Activated naive CD8-positive, alpha-beta T cell treated with anti-CD3 and anti-CD28 coated beads, Interleukin-2, amount 10 ng/mL, durations not matched to agents 7 days and 5 days (primary cell): ENCODE results near the gene MAGIX. TPM values are rescaled to one million over a fixed set of nuclear protein-coding genes. Genes with fewer than 3 reads are reported as not detected.

ENCODE experiments used
- ATAC-seq: fragments of 150-1000 bp; cut with Tn5 transposase; one replicate; pipeline ENCODE4 v1.10.0; 2021; ENCODE audit warnings: low read depth, moderate library complexity
- POLR2A ChIA-PET: fragments of 350-600 bp; sonication (Branson Sonifier 250); formaldehyde crosslinking; loops from one replicate; lab custom pipeline; 2021; ENCODE audit warnings: antibody characterized with exemption; lab: Charles Lee
- DNase-seq: peaks from one replicate; pipeline ENCODE4 v3.0.0; 2021
- H3K27ac Mint-ChIP-seq: one replicate; pipeline ENCODE4 v1.8.0; 2022; ENCODE audit warnings: mild to moderate bottlenecking, mixed read lengths
- H3K27me3 Mint-ChIP-seq: one replicate; pipeline ENCODE4 v1.8.0; 2022; ENCODE audit warnings: mild to moderate bottlenecking, moderate library complexity, mixed read lengths
- H3K36me3 Mint-ChIP-seq: one replicate; pipeline ENCODE4 v1.8.0; 2021; ENCODE audit warnings: mild to moderate bottlenecking, mixed read lengths
- H3K4me1 Mint-ChIP-seq: one replicate; pipeline ENCODE4 v1.8.0; 2021; ENCODE audit warnings: mixed read lengths
- H3K4me3 Mint-ChIP-seq: one replicate; pipeline ENCODE4 v1.8.0; 2022; ENCODE audit warnings: mild to moderate bottlenecking, moderate library complexity, mixed read lengths
- H3K9me3 Mint-ChIP-seq: one replicate; pipeline ENCODE4 v1.8.0; 2021; ENCODE audit warnings: mixed read lengths
- total RNA-seq, 2 experiments: library from RNA; stranded (reverse); gene quantifications; one replicate each; pipeline ENCODE4 v1.2.3, GENCODE V29; 2021

MAGIX gene
- total RNA-seq, 2 experiments from 2014 or later, result 0.91 to 1.1 TPM

DNA sequence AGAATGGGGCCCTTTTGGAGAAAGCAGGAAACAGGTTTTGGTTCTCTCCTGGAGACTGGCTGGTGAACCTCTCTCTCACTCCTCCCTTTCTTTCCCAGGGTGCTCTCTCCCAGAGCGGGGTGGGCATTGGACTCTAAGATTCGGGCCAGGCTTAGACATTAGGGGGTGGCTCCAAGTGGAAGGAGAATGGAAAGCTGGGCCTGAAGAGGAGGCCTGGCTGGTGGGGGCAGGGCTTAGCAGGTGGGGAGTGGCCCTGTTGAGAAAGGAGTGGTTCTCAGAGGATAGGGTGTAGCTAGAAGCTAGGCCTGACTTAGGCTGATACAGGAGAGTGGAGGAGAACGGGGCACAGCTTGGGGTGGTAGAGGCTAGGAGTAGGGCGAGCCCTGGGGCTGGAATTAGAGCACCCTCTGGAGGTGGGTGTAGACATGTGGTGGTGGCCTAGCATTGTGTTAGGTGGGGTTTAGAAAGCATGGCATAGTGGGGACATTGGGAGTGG, 14.8 kb downstream of the MAGIX start:
- POLR2A ChIA-PET, result no interaction called here

DNA sequence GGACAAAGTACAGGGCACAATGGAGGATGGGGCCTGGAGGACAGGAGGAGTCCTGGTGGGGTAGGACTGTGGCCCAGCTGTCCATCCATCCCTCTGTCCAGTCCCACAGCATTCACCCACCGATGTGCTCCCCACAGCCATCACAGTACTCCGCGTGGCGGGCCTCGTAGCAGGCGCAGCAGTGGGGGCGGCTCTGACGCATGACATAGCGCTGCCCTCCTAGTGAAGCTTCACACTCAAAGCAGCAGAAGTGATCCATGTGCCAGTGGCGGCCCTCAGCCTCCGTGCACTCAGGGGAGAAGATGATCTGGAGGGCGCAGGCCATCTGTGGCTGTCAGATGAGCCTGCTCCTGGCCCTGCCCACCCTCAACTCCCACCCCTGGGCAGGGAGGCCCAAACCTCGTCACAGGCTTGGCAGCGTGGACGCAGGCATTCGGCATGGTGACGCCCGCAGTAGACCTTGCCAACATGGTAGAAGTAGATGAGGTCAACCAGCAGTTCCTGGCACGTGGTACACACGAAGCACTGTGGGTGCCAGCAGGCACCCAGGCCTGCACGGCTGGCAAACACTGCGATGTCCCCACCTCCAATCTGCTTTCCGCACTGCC, 15.4 kb downstream of the MAGIX start:
- POLR2A ChIA-PET, result no interaction called here
- ATAC-seq (no peak), DNase-seq (peak; percentile 4)
- Mint-ChIP-seq H3K27me3 (no peaks in the 10 kb centered on the region), H3K9me3 (no peaks in the 10 kb centered on the region), H3K4me1 (peaks cover 12% of the 10 kb centered on the region), H3K27ac (no peak overlapping the region), H3K36me3 (peaks cover 26% of the 10 kb centered on the region), H3K4me3 (no peak overlapping the region)

More for the DNA sequence above, 14.8 kb downstream of the MAGIX start:
- H3K27ac Mint-ChIP-seq, result peak overlapping the region; percentile 64
- no peaks in the 10 kb centered on the region for H3K9me3 Mint-ChIP-seq
- no peak overlapping the region for H3K4me3 Mint-ChIP-seq
- peaks cover 15% of the 10 kb centered on the region for H3K4me1 Mint-ChIP-seq
- ATAC-seq (peak; percentile 50), DNase-seq (no peak)
- peaks cover 23% of the 10 kb centered on the region for H3K36me3 Mint-ChIP-seq
- H3K27me3 Mint-ChIP-seq, result no peaks in the 10 kb centered on the region

DNA sequence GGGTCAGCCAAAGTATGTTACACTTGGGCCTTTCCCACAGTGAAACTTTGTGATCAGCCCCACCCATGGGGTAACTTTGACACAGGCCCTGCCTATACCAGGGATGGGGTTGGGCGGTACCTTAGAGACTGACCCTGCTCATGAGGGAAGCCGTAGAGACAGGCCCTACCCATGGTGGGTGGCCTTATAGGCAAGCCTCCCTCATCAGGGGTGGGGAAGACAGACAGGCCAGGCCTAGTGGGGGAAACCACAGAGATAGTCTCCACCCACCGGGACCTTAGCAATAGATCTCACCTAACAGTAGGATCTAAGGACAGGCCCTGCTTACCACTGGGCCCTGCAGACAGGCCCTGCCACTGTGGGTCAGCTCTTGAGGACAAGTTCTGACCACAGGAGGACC, 16.0 kb downstream of the MAGIX start:
- no peaks in the 10 kb centered on the region for H3K27me3 Mint-ChIP-seq
- no peak for ATAC-seq
- POLR2A ChIA-PET, result no interaction called here
- peaks cover 9% of the 10 kb centered on the region for H3K4me1 Mint-ChIP-seq
- no peak overlapping the region for H3K27ac Mint-ChIP-seq
- H3K4me3 Mint-ChIP-seq, result no peak overlapping the region
- peaks cover 26% of the 10 kb centered on the region for H3K36me3 Mint-ChIP-seq
- DNase-seq, result no peak
- no peaks in the 10 kb centered on the region for H3K9me3 Mint-ChIP-seq

DNA sequence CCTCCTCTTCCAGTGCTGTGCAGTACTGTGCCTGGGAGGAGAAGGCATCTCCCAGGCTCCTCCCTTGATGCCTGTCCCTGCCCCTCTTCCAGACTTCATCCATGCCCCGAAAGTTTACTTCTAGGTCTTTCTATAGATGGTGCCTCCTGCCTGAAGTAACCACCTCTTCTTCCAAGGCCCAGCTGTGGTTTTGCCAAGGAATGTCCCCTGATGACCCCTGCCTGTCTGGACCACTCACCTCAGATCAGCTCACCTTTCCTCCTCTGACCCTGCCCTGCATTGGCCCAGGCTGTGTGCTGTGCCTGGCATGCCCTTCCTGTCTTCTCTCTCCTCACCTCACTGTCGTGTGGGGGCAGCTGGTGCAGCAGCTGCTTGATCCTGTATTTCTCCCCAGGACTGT, 16.8 kb downstream of the MAGIX start:
- Mint-ChIP-seq H3K9me3 (no peaks in the 10 kb centered on the region), H3K27me3 (no peaks in the 10 kb centered on the region), H3K36me3 (peaks cover 26% of the 10 kb centered on the region), H3K4me3 (no peak overlapping the region), H3K27ac (peak overlapping the region; percentile 40), H3K4me1 (peaks cover 15% of the 10 kb centered on the region)
- ATAC-seq (no peak), DNase-seq (no peak)
- POLR2A ChIA-PET, result interaction anchor here (1.1 kb wide), 1 partner anchor 13 kb away, joined by 3 read pairs; no protein-coding TSS in a partner anchor

DNA sequence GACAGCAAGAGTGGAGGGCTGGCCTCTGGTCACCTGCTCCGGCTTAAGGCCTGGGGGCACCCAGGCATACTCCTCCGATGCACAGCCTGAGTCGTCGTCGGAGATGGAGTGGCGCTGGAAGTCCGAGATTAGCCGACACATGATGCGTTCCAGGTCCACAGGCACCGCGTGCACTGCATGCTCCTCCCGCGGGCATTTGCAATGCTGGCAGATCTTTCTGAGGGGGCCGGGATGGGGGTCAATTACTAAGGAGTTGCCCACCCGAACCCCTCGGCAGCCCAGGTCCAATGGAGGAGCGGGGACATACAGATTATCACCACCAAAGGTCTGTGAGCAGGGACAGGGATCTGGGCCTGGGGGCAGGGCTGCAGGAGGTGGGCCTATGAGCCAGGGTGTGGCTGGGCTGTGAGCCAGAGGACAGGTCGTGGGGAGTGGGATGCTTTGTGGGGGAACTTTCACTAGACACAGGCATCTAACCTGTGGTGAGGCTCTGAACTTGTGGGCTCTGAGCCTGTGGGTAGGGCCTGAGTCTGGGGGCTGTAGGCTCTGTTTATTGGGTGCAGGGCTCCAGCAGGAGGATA, 21.2 kb downstream of the MAGIX start:
- DNase-seq, result no peak
- H3K27ac Mint-ChIP-seq, result no peak overlapping the region
- peak overlapping the region; percentile 93 for H3K4me3 Mint-ChIP-seq
- no peaks in the 10 kb centered on the region for H3K27me3 Mint-ChIP-seq
- no peak for ATAC-seq
- POLR2A ChIA-PET, result interaction anchor here (1.6 kb wide), 1 partner anchor 17 kb away, joined by 6 read pairs; no protein-coding TSS in a partner anchor
- H3K36me3 Mint-ChIP-seq, result peaks cover 12% of the 10 kb centered on the region
- no peaks in the 10 kb centered on the region for H3K9me3 Mint-ChIP-seq
- peaks cover 14% of the 10 kb centered on the region for H3K4me1 Mint-ChIP-seq

DNA sequence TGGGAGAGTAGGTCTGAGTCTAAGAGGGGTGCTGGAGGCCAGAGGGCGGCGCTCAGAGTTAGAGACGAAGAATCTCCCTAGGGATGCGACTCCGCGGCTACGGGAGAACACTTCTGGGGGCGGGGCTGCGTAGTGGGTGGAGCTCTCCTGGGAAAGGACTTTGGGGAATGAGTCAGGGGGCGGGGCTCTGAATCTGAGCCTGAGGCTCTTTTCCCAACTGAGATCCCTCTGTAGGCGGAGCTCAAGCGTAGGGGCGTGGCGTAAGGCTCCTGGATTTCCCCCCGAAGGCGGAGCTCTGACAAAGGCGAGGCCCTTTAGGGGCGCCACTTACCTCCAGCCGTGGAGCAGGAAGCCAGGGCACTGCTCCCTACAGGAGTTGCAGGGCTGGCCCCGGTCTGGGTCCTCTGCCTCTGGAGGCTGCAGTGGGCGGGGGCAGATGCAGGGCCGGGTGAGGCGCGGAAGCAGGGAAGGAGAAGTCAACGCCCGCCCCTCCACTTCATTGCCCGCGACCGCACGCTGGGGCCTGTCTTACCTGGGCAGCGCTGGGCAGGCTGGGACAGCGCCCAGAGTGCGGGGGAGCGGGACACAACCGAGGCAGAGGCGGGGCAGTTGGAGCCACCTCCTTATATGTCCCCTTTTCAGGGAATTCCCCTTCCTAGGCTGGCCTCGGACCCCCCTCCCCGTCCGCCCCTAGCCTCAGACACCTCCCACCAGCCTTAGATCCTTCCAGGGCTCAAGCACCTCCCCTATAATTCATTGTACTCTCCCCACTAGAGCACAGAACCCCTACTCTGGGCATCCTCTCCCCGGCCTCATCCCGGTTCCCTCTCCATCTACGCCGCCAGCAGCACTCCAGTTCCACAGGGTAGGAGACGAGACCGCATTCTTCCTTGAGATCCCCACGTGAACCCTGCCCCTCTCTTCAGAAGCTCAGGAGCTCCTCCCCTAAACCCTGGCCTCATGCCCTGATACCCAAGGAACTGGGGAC, 22.0 kb downstream of the MAGIX start:
- ATAC-seq (peak; percentile 60), DNase-seq (peak; percentile 34)
- Mint-ChIP-seq H3K4me3 (peak overlapping the region; percentile 93), H3K4me1 (peaks cover 16% of the 10 kb centered on the region), H3K27ac (peak overlapping the region; percentile 88), H3K36me3 (peaks cover 12% of the 10 kb centered on the region), H3K27me3 (no peaks in the 10 kb centered on the region), H3K9me3 (no peaks in the 10 kb centered on the region)
- POLR2A ChIA-PET, result interaction anchor here (1.4 to 1.6 kb wide), 2 partner anchors 13 to 18 kb away, joined by 4 to 6 read pairs; no protein-coding TSS in a partner anchor

DNA sequence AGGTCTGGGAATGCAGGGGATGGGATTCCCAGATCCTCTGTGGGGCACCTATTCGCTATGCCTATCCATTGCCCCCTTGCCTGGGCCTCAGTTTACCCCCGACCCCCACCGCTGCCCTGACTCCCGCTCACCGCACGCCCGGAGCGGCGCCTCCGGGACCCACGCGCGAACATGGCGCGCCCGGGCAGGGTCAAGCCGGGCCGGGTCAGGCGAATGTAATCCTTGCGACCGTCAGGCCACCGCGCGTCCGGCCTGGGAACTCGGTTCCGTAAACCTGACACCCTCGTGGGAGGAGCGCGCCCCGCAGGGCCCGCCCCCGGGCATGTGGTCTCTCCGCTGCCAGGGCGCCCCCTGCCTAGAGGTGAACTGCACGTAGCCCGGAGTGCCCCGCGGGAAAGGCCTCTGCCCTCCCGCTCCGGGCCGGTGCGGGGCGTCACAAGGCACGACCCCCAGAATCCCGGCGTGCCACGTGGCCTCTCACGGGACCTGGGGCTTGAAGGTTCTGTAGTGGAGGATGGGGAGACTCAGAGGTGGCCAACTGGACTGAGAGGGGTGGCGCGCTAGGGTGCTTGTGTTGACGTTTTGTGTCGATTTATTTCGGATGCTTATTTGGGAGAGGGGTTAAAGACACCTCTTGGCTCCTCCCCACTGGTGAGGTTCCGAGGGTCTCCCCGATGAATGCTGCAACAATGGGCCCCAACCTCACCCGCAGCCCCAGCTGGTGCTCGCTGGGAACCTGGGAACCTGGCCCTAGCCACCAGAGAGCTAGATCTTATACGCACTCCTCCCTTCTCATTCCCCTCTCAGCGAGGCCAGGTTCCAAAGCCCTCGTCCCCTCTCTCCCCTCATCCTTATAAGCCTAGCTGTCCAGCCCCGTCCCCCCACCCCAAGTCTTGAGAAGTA, 23.8 kb downstream of the MAGIX start, which contains the start of gene PRICKLE3:
PRICKLE3 (minus strand) TSS at position 249 of the 903 bp plus-strand sequence; CDS start at position 173, 76 bp downstream.
- Mint-ChIP-seq H3K27ac (peak within 1 kb of the TSS; percentile 88), H3K4me3 (peak within 1 kb of the TSS; percentile 93), H3K9me3 (no peaks in the 10 kb centered on the region), H3K4me1 (peaks cover 20% of the 10 kb centered on the region), H3K27me3 (no peaks in the 10 kb centered on the region), H3K36me3 (peaks cover 6% of the 10 kb centered on the region)
- peak; percentile 11 for ATAC-seq
- DNase-seq, result peak; percentile 81
- POLR2A ChIA-PET, result interaction anchor here (0.6 to 1.4 kb wide), 2 partner anchors 15 to 156 kb away, joined by 3 to 4 read pairs; no protein-coding TSS in a partner anchor

DNA sequence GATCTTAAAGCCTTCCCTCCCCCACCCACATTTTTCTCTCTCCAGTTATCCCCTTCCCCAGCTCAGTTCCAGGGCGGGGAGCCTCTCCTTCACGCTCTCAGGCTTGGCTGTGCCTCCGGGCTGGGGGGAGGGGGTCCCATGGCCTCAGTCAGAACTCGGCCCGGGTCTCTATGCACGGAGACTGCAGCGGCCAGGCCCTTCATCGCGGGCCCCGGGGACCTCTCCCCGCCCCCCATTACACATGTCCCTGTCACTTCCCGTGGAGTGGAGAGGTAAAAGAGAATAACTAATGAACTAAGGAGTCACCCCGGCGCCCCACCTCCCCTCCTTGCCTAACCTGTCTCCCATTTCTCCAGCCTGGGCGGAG, 24.5 kb downstream of the MAGIX start:
- Mint-ChIP-seq H3K27ac (no peak overlapping the region), H3K4me1 (peaks cover 21% of the 10 kb centered on the region), H3K9me3 (no peaks in the 10 kb centered on the region), H3K4me3 (peak overlapping the region; percentile 93), H3K36me3 (peaks cover 6% of the 10 kb centered on the region), H3K27me3 (no peaks in the 10 kb centered on the region)
- POLR2A ChIA-PET, result no interaction called here
- ATAC-seq (no peak), DNase-seq (no peak)

DNA sequence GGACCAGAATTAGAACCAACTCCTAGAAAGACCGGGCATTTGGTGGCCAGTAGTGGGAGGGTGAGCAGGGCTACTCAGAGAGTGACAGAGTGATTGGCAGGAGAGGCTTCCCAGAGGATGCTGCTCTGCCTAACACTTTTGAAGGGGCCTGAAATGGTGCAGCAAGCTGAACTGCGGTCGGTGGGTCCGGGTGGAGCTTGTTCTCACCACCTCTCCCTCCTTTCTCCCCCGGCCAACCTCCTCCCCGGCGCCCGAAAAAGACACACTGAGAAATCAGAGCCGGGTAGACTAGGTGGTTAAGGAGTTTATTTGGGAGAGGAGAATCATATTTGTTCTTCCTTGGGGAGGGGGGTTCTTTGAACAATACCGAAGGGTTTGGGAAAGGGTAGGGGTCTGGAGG, 25.0 kb downstream of the MAGIX start:
- H3K36me3 Mint-ChIP-seq, result peaks cover under 1% of the 10 kb centered on the region
- H3K27me3 Mint-ChIP-seq, result no peaks in the 10 kb centered on the region
- POLR2A ChIA-PET, result no interaction called here
- H3K9me3 Mint-ChIP-seq, result no peaks in the 10 kb centered on the region
- ATAC-seq (no peak), DNase-seq (no peak)
- no peak overlapping the region for H3K27ac Mint-ChIP-seq
- H3K4me3 Mint-ChIP-seq, result no peak overlapping the region
- peaks cover 24% of the 10 kb centered on the region for H3K4me1 Mint-ChIP-seq

DNA sequence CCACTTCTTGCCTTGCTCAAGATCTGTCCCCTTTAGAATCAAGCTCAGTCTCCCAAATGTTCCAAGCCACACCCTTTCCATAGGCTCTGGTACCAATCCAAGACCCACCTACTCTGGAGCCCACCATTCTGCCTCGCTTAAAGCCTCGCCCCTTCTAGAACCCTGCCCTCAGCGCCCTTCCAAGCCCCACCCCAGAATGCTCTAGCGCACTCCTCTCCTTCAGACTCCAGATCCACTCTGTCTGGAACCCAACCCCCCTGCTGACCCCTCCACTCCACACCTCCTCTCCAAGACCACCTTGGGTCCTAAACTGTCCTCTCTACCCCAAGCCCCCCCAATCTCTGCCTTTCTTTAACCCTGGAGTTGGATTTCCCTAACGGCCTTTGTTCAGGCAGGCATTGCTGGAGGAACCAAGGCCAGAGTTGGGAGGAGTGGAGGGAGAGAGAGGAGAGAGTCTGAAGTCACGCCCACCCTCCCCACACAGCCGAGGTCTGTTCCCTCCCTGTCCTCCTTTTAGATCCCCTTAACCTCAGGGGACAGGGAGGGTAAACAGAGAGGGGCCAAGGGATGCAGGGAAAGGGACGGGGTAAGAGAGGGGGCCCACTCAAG, 26.0 kb downstream of the MAGIX start:
- Mint-ChIP-seq H3K4me1 (peaks cover 32% of the 10 kb centered on the region), H3K9me3 (no peaks in the 10 kb centered on the region), H3K4me3 (no peak overlapping the region), H3K36me3 (no peaks in the 10 kb centered on the region), H3K27ac (peak overlapping the region; percentile 34), H3K27me3 (no peaks in the 10 kb centered on the region)
- POLR2A ChIA-PET, result no interaction called here
- DNase-seq (no peak), ATAC-seq (no peak)

DNA sequence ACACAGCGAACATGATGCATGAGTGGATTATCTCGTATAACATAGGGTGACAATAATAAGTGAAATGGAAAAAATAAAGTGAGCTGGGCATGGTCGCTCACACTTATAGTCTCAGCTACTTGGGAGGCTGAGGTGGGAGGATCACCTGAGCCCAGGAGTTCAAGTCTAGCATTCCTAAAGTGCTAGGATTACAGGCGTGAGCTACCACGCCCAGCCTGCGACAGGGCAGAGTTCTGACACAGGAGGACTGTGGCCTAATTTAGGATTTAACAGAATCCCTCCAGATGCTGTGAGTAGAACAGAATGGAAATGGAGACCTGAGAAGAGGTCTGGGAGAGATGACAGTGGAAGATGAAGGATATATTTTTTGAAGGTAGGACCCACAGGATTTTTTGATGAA, 27.0 kb downstream of the MAGIX start:
- Mint-ChIP-seq H3K27ac (peak overlapping the region; percentile 63), H3K4me3 (peak overlapping the region; percentile 95), H3K4me1 (peaks cover 31% of the 10 kb centered on the region), H3K9me3 (no peaks in the 10 kb centered on the region), H3K36me3 (no peaks in the 10 kb centered on the region), H3K27me3 (no peaks in the 10 kb centered on the region)
- POLR2A ChIA-PET, result interaction anchor here (1.0 kb wide), 1 partner anchor 21 kb away, joined by 3 read pairs; no protein-coding TSS in a partner anchor
- ATAC-seq (no peak), DNase-seq (no peak)
